Transverse colon (tissue), 4 donors: ENCODE data around the gene P2RX5.
A peak's percentile ranks its signal among the peaks of the same experiment; 100 is the strongest.

Source experiments
- EP300 ChIP-seq: sonication (generic); formaldehyde crosslinking; IDR thresholded peaks from one replicate; pipeline ENCODE4 v1.6.1; 2017; ENCODE audit warnings: antibody characterized with exemption, low read depth
- POLR2AphosphoS5 ChIP-seq, 3 donors: sonication (generic); formaldehyde crosslinking; IDR thresholded peaks; one replicate each; pipeline ENCODE4 v1.6.1; 2016; ENCODE audit warnings: antibody characterized with exemption in 3 of 3
- TF ChIP-seq, protein P1 (sequence below), 5 experiments: fragments of 200-600 bp in 3 of 5; fragments of 450-650 bp in 2 of 5; sonication (generic) in 3 of 5; IDR thresholded peaks; 1 replicate in 2 of 5; 2 replicates in 3 of 5; pipeline ENCODE4 v1.5.1; 2016 to 2017; ENCODE audit warnings: antibody characterized with exemption in 5 of 5, inconsistent platforms in 3 of 5, mild to moderate bottlenecking in 2 of 5, moderate library complexity in 1 of 5

DNA sequence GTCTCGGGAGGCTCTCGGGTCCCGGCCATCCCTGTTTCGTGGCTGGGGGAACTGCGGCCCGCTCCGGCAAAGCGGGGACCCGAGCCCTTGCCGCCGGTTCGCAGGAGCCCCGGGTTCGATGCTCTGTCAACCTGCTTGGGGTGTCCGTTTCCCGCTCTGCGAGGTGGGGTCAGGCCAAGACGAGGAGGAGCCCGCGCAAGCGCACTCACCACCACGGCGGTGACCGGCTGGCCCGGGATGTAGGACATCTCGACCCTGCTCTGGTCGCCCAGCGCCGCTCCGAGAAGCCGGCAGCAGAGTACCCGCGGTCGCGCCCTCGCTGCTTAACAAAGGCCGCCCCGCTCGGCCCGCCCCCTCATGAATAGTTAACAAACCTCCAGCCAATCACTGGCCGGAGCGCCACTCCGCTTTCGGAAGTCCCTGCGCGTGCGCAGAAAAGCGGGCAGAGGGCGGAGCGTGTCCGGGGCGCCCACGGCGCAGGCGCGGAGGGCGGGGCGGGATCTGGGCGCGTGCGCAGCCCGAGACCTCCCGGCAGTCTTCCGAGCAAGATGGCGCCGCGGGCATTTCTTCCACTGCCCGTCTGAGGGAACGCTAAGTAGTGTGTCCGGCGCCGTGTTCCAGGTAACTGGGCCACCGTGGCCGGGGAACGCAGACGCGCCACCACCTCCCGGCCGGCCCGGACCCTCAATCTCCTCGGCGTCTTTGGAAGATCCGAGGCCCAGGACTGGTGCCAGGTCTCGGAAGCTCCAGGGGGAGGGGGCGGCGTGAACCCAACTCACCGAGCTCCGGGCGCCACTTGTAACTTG lies 27.5 kb downstream of the P2RX5 start, which contains the start of the genes EMC6 and TAX1BP3:
- TF ChIP-seq, protein P1, sequence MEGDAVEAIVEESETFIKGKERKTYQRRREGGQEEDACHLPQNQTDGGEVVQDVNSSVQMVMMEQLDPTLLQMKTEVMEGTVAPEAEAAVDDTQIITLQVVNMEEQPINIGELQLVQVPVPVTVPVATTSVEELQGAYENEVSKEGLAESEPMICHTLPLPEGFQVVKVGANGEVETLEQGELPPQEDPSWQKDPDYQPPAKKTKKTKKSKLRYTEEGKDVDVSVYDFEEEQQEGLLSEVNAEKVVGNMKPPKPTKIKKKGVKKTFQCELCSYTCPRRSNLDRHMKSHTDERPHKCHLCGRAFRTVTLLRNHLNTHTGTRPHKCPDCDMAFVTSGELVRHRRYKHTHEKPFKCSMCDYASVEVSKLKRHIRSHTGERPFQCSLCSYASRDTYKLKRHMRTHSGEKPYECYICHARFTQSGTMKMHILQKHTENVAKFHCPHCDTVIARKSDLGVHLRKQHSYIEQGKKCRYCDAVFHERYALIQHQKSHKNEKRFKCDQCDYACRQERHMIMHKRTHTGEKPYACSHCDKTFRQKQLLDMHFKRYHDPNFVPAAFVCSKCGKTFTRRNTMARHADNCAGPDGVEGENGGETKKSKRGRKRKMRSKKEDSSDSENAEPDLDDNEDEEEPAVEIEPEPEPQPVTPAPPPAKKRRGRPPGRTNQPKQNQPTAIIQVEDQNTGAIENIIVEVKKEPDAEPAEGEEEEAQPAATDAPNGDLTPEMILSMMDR (IDR thresholded peaks at IDR 0.05) = no peak
- TF ChIP-seq EP300 (no peak), POLR2AphosphoS5 (IDR thresholded peaks at IDR 0.05) (peak; percentile 92 to 98 (median 97))
